IMR-90 (cell line): ENCODE measurements around the gene PBX3. TPM values are rescaled to one million over a fixed set of nuclear protein-coding genes. Genes with fewer than 3 reads are reported as not detected.

Experiments used
- ATAC-seq: fragments of 200-7000 bp; cut with Tn5 transposase; 2 replicates; pipeline ENCODE4 v1.9.1; 2020; ENCODE audit warnings: low read depth, mild to moderate bottlenecking, moderate library complexity
- BruUV-seq: library from RNA; stranded (reverse); fragments of 400-500 nt; replicated peaks from 2 replicates; lab custom pipeline; 2021; lab: Mats Ljungman, UMichigan
- CTCF ChIA-PET: fragments of 300-600 bp; formaldehyde crosslinking; extraction: SDS; loops from one replicate; lab custom pipeline; 2021; ENCODE audit warnings: antibody characterized with exemption; lab: Yijun Ruan, JAX
- POLR2A ChIA-PET: fragments of 300-600 bp; sonication (Branson Sonifier 250); formaldehyde crosslinking; loops from one replicate; lab custom pipeline; 2022; ENCODE audit warnings: antibody characterized with exemption; ENCODE audit not compliant: unreplicated experiment; lab: Charles Lee
- DNase-seq: peaks from one replicate; pipeline ENCODE4 v3.0.0; 2013
- H2AFZ ChIP-seq: replicated peaks from 2 replicates; pipeline ENCODE3; 2013; ENCODE audit warnings: low read length, mild to moderate bottlenecking; ENCODE audit not compliant: poor library complexity
- H2AK5ac ChIP-seq: 2 replicates; pipeline ENCODE4 v1.6.1; 2013; ENCODE audit warnings: low read depth, low read length, inconsistent platforms
- H2AK9ac ChIP-seq: replicated peaks from 2 replicates; pipeline ENCODE3; 2013; ENCODE audit warnings: mild to moderate bottlenecking, low read depth, low read length, moderate library complexity; ENCODE audit not compliant: poor library complexity
- H2BK120ac ChIP-seq: 2 replicates; pipeline ENCODE4 v1.6.1; 2013; ENCODE audit warnings: low read depth, low read length, inconsistent platforms
- H2BK15ac ChIP-seq: 3 replicates; pipeline ENCODE4 v1.6.1; 2013; ENCODE audit warnings: low read depth, low read length, inconsistent platforms
- H2BK20ac ChIP-seq: 2 replicates; pipeline ENCODE4 v1.6.1; 2013; ENCODE audit warnings: low read depth, mild to moderate bottlenecking, inconsistent platforms, low read length, moderate library complexity
- H2BK5ac ChIP-seq: 2 replicates; pipeline ENCODE4 v1.6.1; 2013; ENCODE audit warnings: mild to moderate bottlenecking, low read depth, low read length, inconsistent platforms; ENCODE audit not compliant: poor library complexity, severe bottlenecking
- H3K14ac ChIP-seq: replicated peaks from 2 replicates; pipeline ENCODE4 v1.6.1; 2013; ENCODE audit warnings: low read depth, low read length, inconsistent platforms
- H3K18ac ChIP-seq: 2 replicates; pipeline ENCODE4 v1.6.1; 2013; ENCODE audit warnings: low read depth, low read length, control low read depth
- H3K23ac ChIP-seq: 2 replicates; pipeline ENCODE4 v1.6.1; 2013; ENCODE audit warnings: low read depth, low read length, inconsistent platforms
- H3K27ac ChIP-seq: 2 replicates; pipeline ENCODE4 v1.5.1; 2013; ENCODE audit warnings: mild to moderate bottlenecking, control low read depth, low read length; ENCODE audit not compliant: insufficient read depth
- H3K27me3 ChIP-seq: 2 replicates; pipeline ENCODE4 v1.6.1; 2013; ENCODE audit warnings: low read length; ENCODE audit not compliant: control insufficient read depth, insufficient read depth
- H3K36me3 ChIP-seq: 2 replicates; pipeline ENCODE4 v1.6.1; 2013; ENCODE audit warnings: low read length, mixed read lengths; ENCODE audit not compliant: control insufficient read depth, insufficient read depth
- H3K4ac ChIP-seq: 2 replicates; pipeline ENCODE4 v1.6.1; 2013; ENCODE audit warnings: low read depth, low read length, inconsistent platforms
- H3K4me1 ChIP-seq: 2 replicates; pipeline ENCODE4 v1.6.1; 2013; ENCODE audit warnings: low read length, mixed read lengths; ENCODE audit not compliant: control insufficient read depth, insufficient read depth
- H3K4me2 ChIP-seq: 2 replicates; pipeline ENCODE4 v1.6.1; 2013; ENCODE audit warnings: low read depth, mild to moderate bottlenecking, control low read depth, low read length, moderate library complexity
- H3K4me3 ChIP-seq: 2 replicates; pipeline ENCODE4 v1.5.1; 2013; ENCODE audit warnings: low read depth, mild to moderate bottlenecking, control low read depth, low read length, moderate library complexity; ENCODE audit not compliant: insufficient read depth
- H3K56ac ChIP-seq: 2 replicates; pipeline ENCODE4 v1.6.1; 2013; ENCODE audit warnings: low read length, inconsistent platforms; ENCODE audit not compliant: insufficient read depth; ENCODE audit errors: extremely low read depth
- H3K79me1 ChIP-seq, 2 experiments: 2 replicates each; pipeline ENCODE4 v1.6.1; 2013; ENCODE audit warnings: low read length in 2 of 2, inconsistent platforms in 1 of 2, low read depth in 1 of 2
- H3K9ac ChIP-seq: 2 replicates; pipeline ENCODE4 v1.6.1; 2013; ENCODE audit warnings: low read depth, low read length, control low read depth
- H3K9me1 ChIP-seq: 2 replicates; pipeline ENCODE4 v1.6.1; 2013; ENCODE audit warnings: low read length, inconsistent platforms; ENCODE audit not compliant: insufficient read depth
- H3K9me3 ChIP-seq: 2 replicates; pipeline ENCODE4 v1.6.1; 2013; ENCODE audit warnings: low read length; ENCODE audit not compliant: control insufficient read depth, insufficient read depth
- H4K20me1 ChIP-seq: 2 replicates; pipeline ENCODE4 v1.6.1; 2013; ENCODE audit warnings: low read length, inconsistent platforms; ENCODE audit not compliant: insufficient read depth
- H4K5ac ChIP-seq: 2 replicates; pipeline ENCODE4 v1.6.1; 2013; ENCODE audit warnings: mild to moderate bottlenecking, low read depth, low read length, control low read depth
- H4K8ac ChIP-seq, 2 experiments: 2 replicates each; pipeline ENCODE4 v1.6.1; 2013; ENCODE audit warnings: low read depth in 2 of 2, low read length in 2 of 2, control low read depth in 1 of 2, inconsistent platforms in 1 of 2
- H4K91ac ChIP-seq: 2 replicates; pipeline ENCODE4 v1.6.1; 2013; ENCODE audit warnings: low read depth, low read length, inconsistent platforms; ENCODE audit not compliant: insufficient read depth
- BHLHE40 ChIP-seq: fragments of 150-350 bp; IDR thresholded peaks from 2 replicates; pipeline ENCODE4 v1.6.1; 2016; ENCODE audit warnings: mild to moderate bottlenecking, low read depth, low read length
- CEBPB ChIP-seq: IDR thresholded peaks from 2 replicates; pipeline ENCODE4 v1.6.1; 2012; ENCODE audit warnings: low read depth, low read length, improper control_type of control experiment
- CHD1 ChIP-seq: IDR thresholded peaks from 2 replicates; pipeline ENCODE4 v1.6.1; 2012; ENCODE audit warnings: low read depth, low read length, improper control_type of control experiment
- FOS ChIP-seq: fragments of 150-350 bp; IDR thresholded peaks from 2 replicates; pipeline ENCODE4 v1.6.1; 2016; ENCODE audit warnings: low read depth, low read length
- MAFK ChIP-seq: IDR thresholded peaks from 2 replicates; pipeline ENCODE4 v1.6.1; 2012; ENCODE audit warnings: low read depth, low read length, improper control_type of control experiment
- MAZ ChIP-seq: IDR thresholded peaks from 2 replicates; pipeline ENCODE4 v1.6.1; 2012; ENCODE audit warnings: low read depth, mild to moderate bottlenecking, low read length, improper control_type of control experiment, moderate library complexity, borderline replicate concordance
- MXI1 ChIP-seq: IDR thresholded peaks from 2 replicates; pipeline ENCODE4 v1.6.1; 2012; ENCODE audit warnings: low read depth, mild to moderate bottlenecking, low read length, moderate library complexity, borderline replicate concordance
- NFE2L2 ChIP-seq: fragments of 150-350 bp; IDR thresholded peaks from 2 replicates; pipeline ENCODE4 v1.6.1; 2016; ENCODE audit warnings: low read depth, mild to moderate bottlenecking, low read length
- POLR2A ChIP-seq: IDR thresholded peaks from 2 replicates; pipeline ENCODE4 v1.6.1; 2012; ENCODE audit warnings: mild to moderate bottlenecking, low read depth, low read length
- RAD21 ChIP-seq: IDR thresholded peaks from 2 replicates; pipeline ENCODE4 v1.6.1; 2012; ENCODE audit warnings: low read length, improper control_type of control experiment
- RCOR1 ChIP-seq: IDR thresholded peaks from 2 replicates; pipeline ENCODE4 v1.6.1; 2012; ENCODE audit warnings: mild to moderate bottlenecking, low read length, improper control_type of control experiment; ENCODE audit not compliant: insufficient replicate concordance
- RFX5 ChIP-seq: IDR thresholded peaks from 2 replicates; pipeline ENCODE4 v1.8.0; 2012; ENCODE audit warnings: low read depth, mild to moderate bottlenecking, low read length, moderate library complexity
- SMC3 ChIP-seq: fragments of 150-350 bp; IDR thresholded peaks from 2 replicates; pipeline ENCODE4 v1.6.1; 2016; ENCODE audit warnings: low read depth, mild to moderate bottlenecking, antibody characterized with exemption, low read length, moderate library complexity
- USF2 ChIP-seq: fragments of 150-350 bp; IDR thresholded peaks from 2 replicates; pipeline ENCODE4 v1.6.1; 2017; ENCODE audit warnings: mild to moderate bottlenecking, antibody characterized with exemption, low read length, low read depth
- WGBS, 2 experiments: methylation state at CpG; one replicate each; pipeline versions ENCODE4 v1.1.5 to v1.1.7; 2013; ENCODE audit warnings: missing lambda C conversion rate in 2 of 2; ENCODE audit not compliant: insufficient read length in 1 of 2; ENCODE audit errors: extremely low coverage in 2 of 2; 5-methylcytosine and 5-hydroxymethylcytosine counted together
- dilution Hi-C: fragments of 300-500 bp; cut with HindIII; formaldehyde crosslinking; loops from one replicate; pipeline ENCODE4 v1.14.3; 2018; ENCODE audit warnings: low sequenced_read_pairs; ENCODE audit not compliant: unreplicated experiment
- in situ Hi-C: fragments of 300-500 bp; cut with MboI; formaldehyde crosslinking; loops from 3 replicates; pipeline ENCODE4 v1.14.3; 2019; ENCODE audit warnings: low sequenced_read_pairs, inconsistent platforms, mixed read lengths
- intact Hi-C: fragments of 100-400 bp; cut with micrococcal nuclease; formaldehyde crosslinking; loops from 2 replicates; pipeline ENCODE4 v1.10.0; 2022
- polyA plus RNA-seq, 3 experiments: library from polyadenylated mRNA; depleted of rRNA; stranded (reverse); fragments of >200 nt; gene quantifications; 2 replicates each; pipeline ENCODE4 v1.2.3, GENCODE V29; 2012; ENCODE audit warnings: low replicate concordance in 1 of 3
- total RNA-seq: library from RNA; depleted of rRNA; stranded (reverse); fragments of >200 nt; gene quantifications from 2 replicates; pipeline ENCODE4 v1.2.3, GENCODE V29; 2012
- TF ChIP-seq, protein P1 (sequence below): conservative IDR thresholded peaks from 2 replicates; pipeline ENCODE4 v1.5.1; 2012; ENCODE audit warnings: mild to moderate bottlenecking, low read depth, low read length, improper control_type of control experiment
- TF ChIP-seq, protein P2 (sequence below): fragments of 150-350 bp; IDR thresholded peaks from 2 replicates; pipeline ENCODE4 v1.6.1; 2016; ENCODE audit warnings: low read depth, mild to moderate bottlenecking, low read length, moderate library complexity, borderline replicate concordance

Gene PBX3
- total and polyA plus RNA-seq, 2 of the 4 experiments (the other 2 are of a cell fraction) = 12.0 to 15.6 TPM

GRCh38 chr9:125756518-125756917 is 9.3 kb downstream of the PBX3 start:
- peaks cover 10 to 35% of the 10 kb centered on the region in 2 experiments; a peak in 3 of 4 replicates for H3K79me1 ChIP-seq
- peaks cover 3% of the 10 kb centered on the region for H4K20me1 ChIP-seq
- no peak overlapping the region for H3K14ac ChIP-seq
- whole genome bisulfite sequencing, 2 experiments = no CpG with 5 or more reads among the region's 4 CpGs
- no peak overlapping the region for H4K5ac ChIP-seq
- TF ChIP-seq, protein P1, sequence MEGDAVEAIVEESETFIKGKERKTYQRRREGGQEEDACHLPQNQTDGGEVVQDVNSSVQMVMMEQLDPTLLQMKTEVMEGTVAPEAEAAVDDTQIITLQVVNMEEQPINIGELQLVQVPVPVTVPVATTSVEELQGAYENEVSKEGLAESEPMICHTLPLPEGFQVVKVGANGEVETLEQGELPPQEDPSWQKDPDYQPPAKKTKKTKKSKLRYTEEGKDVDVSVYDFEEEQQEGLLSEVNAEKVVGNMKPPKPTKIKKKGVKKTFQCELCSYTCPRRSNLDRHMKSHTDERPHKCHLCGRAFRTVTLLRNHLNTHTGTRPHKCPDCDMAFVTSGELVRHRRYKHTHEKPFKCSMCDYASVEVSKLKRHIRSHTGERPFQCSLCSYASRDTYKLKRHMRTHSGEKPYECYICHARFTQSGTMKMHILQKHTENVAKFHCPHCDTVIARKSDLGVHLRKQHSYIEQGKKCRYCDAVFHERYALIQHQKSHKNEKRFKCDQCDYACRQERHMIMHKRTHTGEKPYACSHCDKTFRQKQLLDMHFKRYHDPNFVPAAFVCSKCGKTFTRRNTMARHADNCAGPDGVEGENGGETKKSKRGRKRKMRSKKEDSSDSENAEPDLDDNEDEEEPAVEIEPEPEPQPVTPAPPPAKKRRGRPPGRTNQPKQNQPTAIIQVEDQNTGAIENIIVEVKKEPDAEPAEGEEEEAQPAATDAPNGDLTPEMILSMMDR = no peak
- TF ChIP-seq CHD1 (no peak), POLR2A (no peak), BHLHE40 (no peak), CEBPB (no peak), RCOR1 (no peak), MAZ (no peak), MAFK (no peak), SMC3 (no peak), RFX5 (no peak), FOS (no peak), MXI1 (no peak), NFE2L2 (no peak), USF2 (no peak), RAD21 (no peak)
- TF ChIP-seq, protein P2, sequence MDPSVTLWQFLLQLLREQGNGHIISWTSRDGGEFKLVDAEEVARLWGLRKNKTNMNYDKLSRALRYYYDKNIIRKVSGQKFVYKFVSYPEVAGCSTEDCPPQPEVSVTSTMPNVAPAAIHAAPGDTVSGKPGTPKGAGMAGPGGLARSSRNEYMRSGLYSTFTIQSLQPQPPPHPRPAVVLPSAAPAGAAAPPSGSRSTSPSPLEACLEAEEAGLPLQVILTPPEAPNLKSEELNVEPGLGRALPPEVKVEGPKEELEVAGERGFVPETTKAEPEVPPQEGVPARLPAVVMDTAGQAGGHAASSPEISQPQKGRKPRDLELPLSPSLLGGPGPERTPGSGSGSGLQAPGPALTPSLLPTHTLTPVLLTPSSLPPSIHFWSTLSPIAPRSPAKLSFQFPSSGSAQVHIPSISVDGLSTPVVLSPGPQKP = no peak
- no peak overlapping the region for H2BK5ac ChIP-seq
- dilution Hi-C loops = no loop called here
- no peak overlapping the region for H3K4ac ChIP-seq
- DNase-seq (no peak), ATAC-seq (no peak)
- ChIA-PET POLR2A (no interaction called here), CTCF (no interaction called here)
- in situ Hi-C loops = no loop called here
- H3K27me3 ChIP-seq = no peaks in the 10 kb centered on the region
- intact Hi-C loops = loop anchor here (5.0 kb wide), 1 partner anchor 86 kb away; no protein-coding TSS in a partner anchor
- H2AK9ac ChIP-seq = no peak overlapping the region
- no peaks in the 10 kb centered on the region; the same call in 1 of the 2 replicates for H3K9me1 ChIP-seq
- peaks cover 7% of the 10 kb centered on the region for H3K4me1 ChIP-seq
- H3K36me3 ChIP-seq = peaks cover 2% of the 10 kb centered on the region; the same call in 1 of the 2 replicates
- no peak overlapping the region for H3K18ac ChIP-seq
- H3K4me3 ChIP-seq = no peak overlapping the region
- H3K23ac ChIP-seq = no peak overlapping the region
- no peak overlapping the region for H2BK120ac ChIP-seq
- no peak overlapping the region for H2AFZ ChIP-seq
- H3K9ac ChIP-seq = no peak overlapping the region
- no peak overlapping the region for H2BK15ac ChIP-seq
- no peak overlapping the region for H3K27ac ChIP-seq
- no peak overlapping the region for H2AK5ac ChIP-seq
- H3K9me3 ChIP-seq = no peaks in the 10 kb centered on the region
- no peak overlapping the region for H2BK20ac ChIP-seq
- no peak overlapping the region for H4K91ac ChIP-seq
- H3K4me2 ChIP-seq = no peak overlapping the region
- 0 out of 4 replicates have a peak overlapping the region, but pooled peaks of 1 of the 2 experiments have one; percentile 13 for H4K8ac ChIP-seq
- no TSS peak for BruUV-seq
- no peak overlapping the region for H3K56ac ChIP-seq
